Bronchial epithelial cell (primary cell): ENCODE data around the gene PRKG1. TPM values are rescaled to one million over a fixed set of nuclear protein-coding genes. Genes with fewer than 3 reads are reported as not detected.

ENCODE experiments used
- DNase-seq: peaks from one replicate; pipeline ENCODE4 v3.0.0-alpha.2; 2010; ENCODE audit warnings: low read depth
- FAIRE-seq: peaks from 2 replicates; lab custom pipeline; 2011; peaks lifted over from hg19 to GRCh38; lab: Jason Lieb, UNC
- H3K27me3 ChIP-seq: 2 replicates; pipeline ENCODE4 v1.5.1; 2011; ENCODE audit warnings: low read length; ENCODE audit not compliant: control insufficient read depth, insufficient read depth
- H3K36me3 ChIP-seq: 2 replicates; pipeline ENCODE4 v1.5.1; 2011; ENCODE audit warnings: low read length; ENCODE audit not compliant: control insufficient read depth, insufficient read depth
- H3K4me3 ChIP-seq: 2 replicates; pipeline ENCODE4 v1.5.1; 2011; ENCODE audit warnings: mild to moderate bottlenecking, low read depth, low read length, control low read depth
- total RNA-seq: library from RNA; depleted of rRNA; stranded (reverse); fragments of >200 nt; gene quantifications from 2 replicates; pipeline ENCODE4 v1.2.1, GENCODE V29; 2014
- TF ChIP-seq, protein P1 (sequence below): IDR thresholded peaks from 2 replicates; pipeline ENCODE4 v1.5.1; 2011; ENCODE audit warnings: mild to moderate bottlenecking, moderate library complexity, low read length, control low read depth, inconsistent platforms; ENCODE audit not compliant: insufficient read depth, severe bottlenecking

The PRKG1 gene
- total RNA-seq, 1 donor from 2014 or later, result 0.26 TPM

DNA sequence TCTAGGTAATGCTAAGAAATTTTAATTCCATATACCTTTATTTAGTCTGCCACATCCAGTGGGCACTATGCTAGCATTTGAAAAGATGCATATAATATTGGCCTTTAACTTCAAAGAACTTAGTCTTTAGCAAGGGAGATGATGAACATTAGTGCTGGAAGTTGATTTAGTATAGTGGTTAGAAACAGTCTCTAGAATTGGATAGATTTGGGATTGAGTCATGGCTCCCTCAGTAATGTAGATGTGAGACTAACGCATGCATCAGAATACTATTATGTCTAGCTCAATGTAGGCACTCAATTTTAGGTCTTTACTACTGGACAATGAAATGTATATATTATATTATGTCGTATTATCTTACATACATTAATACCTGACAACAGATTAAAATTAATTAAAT is 1245.6 kb downstream of the PRKG1 start:
- no peaks in the 10 kb centered on the region for H3K27me3 ChIP-seq
- TF ChIP-seq, protein P1, sequence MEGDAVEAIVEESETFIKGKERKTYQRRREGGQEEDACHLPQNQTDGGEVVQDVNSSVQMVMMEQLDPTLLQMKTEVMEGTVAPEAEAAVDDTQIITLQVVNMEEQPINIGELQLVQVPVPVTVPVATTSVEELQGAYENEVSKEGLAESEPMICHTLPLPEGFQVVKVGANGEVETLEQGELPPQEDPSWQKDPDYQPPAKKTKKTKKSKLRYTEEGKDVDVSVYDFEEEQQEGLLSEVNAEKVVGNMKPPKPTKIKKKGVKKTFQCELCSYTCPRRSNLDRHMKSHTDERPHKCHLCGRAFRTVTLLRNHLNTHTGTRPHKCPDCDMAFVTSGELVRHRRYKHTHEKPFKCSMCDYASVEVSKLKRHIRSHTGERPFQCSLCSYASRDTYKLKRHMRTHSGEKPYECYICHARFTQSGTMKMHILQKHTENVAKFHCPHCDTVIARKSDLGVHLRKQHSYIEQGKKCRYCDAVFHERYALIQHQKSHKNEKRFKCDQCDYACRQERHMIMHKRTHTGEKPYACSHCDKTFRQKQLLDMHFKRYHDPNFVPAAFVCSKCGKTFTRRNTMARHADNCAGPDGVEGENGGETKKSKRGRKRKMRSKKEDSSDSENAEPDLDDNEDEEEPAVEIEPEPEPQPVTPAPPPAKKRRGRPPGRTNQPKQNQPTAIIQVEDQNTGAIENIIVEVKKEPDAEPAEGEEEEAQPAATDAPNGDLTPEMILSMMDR, result no peak
- no peaks in the 10 kb centered on the region for H3K36me3 ChIP-seq
- H3K4me3 ChIP-seq, result no peak overlapping the region
- FAIRE-seq, result no peak
- peak; percentile 35 for DNase-seq

DNA sequence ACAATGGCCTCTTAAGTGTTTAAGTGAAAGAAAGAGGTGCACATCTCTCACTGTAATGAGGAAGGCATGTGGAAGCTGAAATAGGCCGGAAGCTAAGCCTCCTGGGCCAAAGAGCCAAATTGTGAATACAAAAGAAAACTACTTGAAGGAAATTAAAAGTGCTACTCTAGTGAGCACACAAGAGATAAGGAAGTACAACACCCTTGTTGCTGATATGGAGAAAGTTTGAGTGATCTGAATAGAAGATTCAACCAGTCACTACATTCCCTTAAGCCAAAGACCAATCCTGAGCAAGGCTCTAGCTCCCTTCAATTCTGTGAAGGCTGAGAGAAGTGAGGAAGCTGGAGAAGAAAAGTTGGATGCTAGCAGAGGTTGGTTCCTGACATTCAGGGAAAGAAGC is 1248.0 kb downstream of the PRKG1 start:
- DNase-seq (no peak), FAIRE-seq (no peak)
- Histone ChIP-seq H3K27me3 (no peaks in the 10 kb centered on the region), H3K4me3 (no peak overlapping the region), H3K36me3 (no peaks in the 10 kb centered on the region)
- TF ChIP-seq, protein P1, result no peak

- Histone ChIP-seq H3K4me3 (no peak overlapping the region), H3K36me3 (no peaks in the 10 kb centered on the region), H3K27me3 (no peaks in the 10 kb centered on the region)
- FAIRE-seq, result no peak
- DNase-seq, result no peak
- TF ChIP-seq, protein P1, result no peak
Observed at GRCh38 chr10:52322936-52323335, 1248.6 kb downstream of the PRKG1 start.

DNA sequence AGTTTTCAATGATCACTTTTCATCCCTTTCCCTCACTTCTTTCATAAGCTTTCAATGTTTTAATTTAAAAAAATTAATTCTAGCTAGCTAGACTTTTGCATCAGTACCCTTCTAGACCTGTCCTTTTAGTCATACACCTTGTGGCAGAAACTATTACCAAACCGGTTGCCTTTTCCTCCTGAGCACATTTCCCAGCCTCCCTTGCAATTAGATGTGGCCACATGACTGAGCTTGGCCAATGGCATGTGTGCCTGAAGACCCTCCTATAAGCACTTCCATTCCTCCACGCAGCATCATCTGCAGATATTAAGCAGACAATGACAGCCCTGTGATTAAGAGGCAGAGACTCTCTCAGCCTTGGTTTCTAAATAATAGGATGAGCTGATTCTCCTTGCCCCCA is 1252.1 kb downstream of the PRKG1 start:
- Histone ChIP-seq H3K27me3 (no peaks in the 10 kb centered on the region), H3K36me3 (no peaks in the 10 kb centered on the region), H3K4me3 (no peak overlapping the region)
- TF ChIP-seq, protein P1, result no peak
- FAIRE-seq (no peak), DNase-seq (no peak)

DNA sequence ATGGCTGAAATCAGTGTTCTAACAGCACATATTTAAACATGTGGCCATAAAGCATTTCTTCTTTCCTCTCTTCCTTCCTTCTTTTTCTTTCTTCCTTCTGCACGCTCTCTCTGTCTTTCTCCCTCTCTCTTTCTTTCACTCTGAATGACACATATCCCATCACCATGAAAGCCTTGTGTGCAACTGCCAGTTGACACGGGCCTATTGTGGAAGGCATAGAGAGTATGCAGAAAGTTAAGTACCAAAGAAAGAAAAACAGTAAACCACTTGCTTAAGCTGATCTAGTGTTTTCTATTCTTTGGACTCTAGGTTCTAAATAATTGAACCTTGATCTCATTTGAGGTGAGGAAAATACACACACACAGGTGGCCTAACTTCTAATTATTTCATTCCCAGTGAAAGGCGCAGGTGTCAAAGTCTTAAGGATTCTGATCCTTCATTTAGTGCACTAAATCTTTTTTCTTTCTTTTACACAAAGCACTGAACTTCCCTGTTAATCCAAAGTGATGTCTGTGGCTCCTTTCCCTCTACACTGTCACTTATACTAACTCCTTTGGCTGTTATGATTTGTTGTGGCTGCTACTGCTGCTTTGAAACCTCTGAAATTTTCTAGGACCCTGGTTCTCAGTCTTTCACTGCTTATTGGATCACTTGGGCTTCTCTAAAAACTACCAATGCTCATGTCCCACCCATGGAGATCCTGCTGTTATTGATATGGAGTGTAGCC is 1257.5 kb downstream of the PRKG1 start:
- no peak for FAIRE-seq
- no peak overlapping the region for H3K4me3 ChIP-seq
- TF ChIP-seq, protein P1, result no peak

GRCh38 chr10:52332815-52333214 is 1258.5 kb downstream of the PRKG1 start:
- no peaks in the 10 kb centered on the region for H3K27me3 ChIP-seq
- FAIRE-seq (no peak), DNase-seq (no peak)
- TF ChIP-seq, protein P1, result no peak
- no peak overlapping the region for H3K4me3 ChIP-seq
- no peaks in the 10 kb centered on the region for H3K36me3 ChIP-seq

More for the DNA sequence above, 1257.5 kb downstream of the PRKG1 start:
- Histone ChIP-seq H3K36me3 (no peaks in the 10 kb centered on the region), H3K27me3 (no peaks in the 10 kb centered on the region)
- no peak for DNase-seq
